ENCODE data around the gene NPBWR2. TPM values are rescaled to one million over a fixed set of nuclear protein-coding genes. Genes with fewer than 3 reads are reported as not detected.

NPBWR2 gene
- total RNA-seq, 1 donor from 2014 or later, result not detected

GRCh38 chr20:64108731-64109681, 1.6 kb upstream of the NPBWR2 start:
- Mint-ChIP-seq H3K36me3 (ENCODE audit: low read depth, unreplicated experiment) (no peaks in the 10 kb centered on the region), H3K27ac (ENCODE audit: unreplicated experiment) (no peak overlapping the region), H3K9me3 (ENCODE audit: unreplicated experiment) (no peaks in the 10 kb centered on the region), H3K4me3 (ENCODE audit: unreplicated experiment) (no peak overlapping the region), H3K27me3 (ENCODE audit: unreplicated experiment) (peaks cover 4% of the 10 kb centered on the region), H3K4me1 (ENCODE audit: unreplicated experiment) (no peaks in the 10 kb centered on the region)
- no peak for DNase-seq (ENCODE audit: low spot score)
- no peak for TF ChIP-seq CTCF (IDR thresholded peaks at IDR 0.05; ENCODE audit: unreplicated experiment)

GRCh38 chr20:64107736-64108457, 532 bp upstream of the NPBWR2 start:
- Mint-ChIP-seq H3K4me1 (ENCODE audit: unreplicated experiment) (no peaks in the 10 kb centered on the region), H3K27me3 (ENCODE audit: unreplicated experiment) (peaks cover 7% of the 10 kb centered on the region), H3K9me3 (ENCODE audit: unreplicated experiment) (no peaks in the 10 kb centered on the region), H3K27ac (ENCODE audit: unreplicated experiment) (no peak overlapping the region), H3K4me3 (ENCODE audit: unreplicated experiment) (no peak overlapping the region), H3K36me3 (ENCODE audit: low read depth, unreplicated experiment) (no peaks in the 10 kb centered on the region)
- DNase-seq (ENCODE audit: low spot score), result no peak
- no peak for TF ChIP-seq CTCF (IDR thresholded peaks at IDR 0.05; ENCODE audit: unreplicated experiment)

- Mint-ChIP-seq H3K4me3 (ENCODE audit: unreplicated experiment) (no peak overlapping the region), H3K36me3 (ENCODE audit: low read depth, unreplicated experiment) (no peaks in the 10 kb centered on the region), H3K27me3 (ENCODE audit: unreplicated experiment) (peaks cover 8% of the 10 kb centered on the region), H3K9me3 (ENCODE audit: unreplicated experiment) (no peaks in the 10 kb centered on the region), H3K4me1 (ENCODE audit: unreplicated experiment) (no peaks in the 10 kb centered on the region), H3K27ac (ENCODE audit: unreplicated experiment) (no peak overlapping the region)
- TF ChIP-seq CTCF (IDR thresholded peaks at IDR 0.05; ENCODE audit: unreplicated experiment), result no peak
- no peak for DNase-seq (ENCODE audit: low spot score)
Measured at GRCh38 chr20:64106435-64106961, 867 bp downstream of the NPBWR2 start.

- Mint-ChIP-seq H3K9me3 (ENCODE audit: unreplicated experiment) (no peaks in the 10 kb centered on the region), H3K4me3 (ENCODE audit: unreplicated experiment) (peak overlapping the region; percentile 15), H3K27ac (ENCODE audit: unreplicated experiment) (no peak overlapping the region), H3K27me3 (ENCODE audit: unreplicated experiment) (peaks cover 8% of the 10 kb centered on the region), H3K36me3 (ENCODE audit: low read depth, unreplicated experiment) (no peaks in the 10 kb centered on the region), H3K4me1 (ENCODE audit: unreplicated experiment) (no peaks in the 10 kb centered on the region)
- no peak for DNase-seq (ENCODE audit: low spot score)
- TF ChIP-seq CTCF (IDR thresholded peaks at IDR 0.05; ENCODE audit: unreplicated experiment), result no peak
Measured at GRCh38 chr20:64105846-64106434, 1.4 kb downstream of the NPBWR2 start.

All from endothelial cell (in vitro differentiated cells).